Measurements from ENCODE around the gene GCLC. TPM values are rescaled to one million over a fixed set of nuclear protein-coding genes. Genes with fewer than 3 reads are reported as not detected.

GCLC gene
- total and polyA plus RNA-seq, 10 of the 15 experiments (the other 5 are each of a cell fraction or from before 2014, with no cell fraction given), result 6.5 to 23.6 (median 12.5) TPM

DNA sequence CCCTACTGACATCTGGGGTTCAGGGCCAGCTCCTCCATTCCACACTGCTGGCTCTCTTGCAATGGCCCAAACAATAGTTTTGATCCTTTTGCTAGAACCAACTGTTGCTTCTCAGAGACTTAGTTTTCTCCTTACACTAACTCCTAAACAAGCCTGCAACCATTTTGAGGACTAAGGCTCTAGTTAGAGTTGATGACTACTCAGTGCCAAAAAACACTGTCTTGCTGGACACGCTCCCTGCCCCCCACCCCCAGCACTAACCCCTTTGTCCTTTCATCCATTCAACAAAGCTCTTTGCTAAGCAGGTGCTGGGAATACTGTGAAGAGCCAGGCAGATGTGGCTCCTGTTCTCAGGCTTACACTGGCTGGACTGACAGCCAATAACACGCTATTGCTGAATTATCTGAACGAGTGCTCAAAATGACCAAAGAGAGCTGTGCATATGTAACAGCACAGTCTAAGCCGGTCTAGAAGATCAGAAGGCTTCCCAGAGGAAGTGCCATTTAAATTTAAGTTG, 17.6 kb downstream of the GCLC start (continued):
- TF ChIP-seq, protein P1, sequence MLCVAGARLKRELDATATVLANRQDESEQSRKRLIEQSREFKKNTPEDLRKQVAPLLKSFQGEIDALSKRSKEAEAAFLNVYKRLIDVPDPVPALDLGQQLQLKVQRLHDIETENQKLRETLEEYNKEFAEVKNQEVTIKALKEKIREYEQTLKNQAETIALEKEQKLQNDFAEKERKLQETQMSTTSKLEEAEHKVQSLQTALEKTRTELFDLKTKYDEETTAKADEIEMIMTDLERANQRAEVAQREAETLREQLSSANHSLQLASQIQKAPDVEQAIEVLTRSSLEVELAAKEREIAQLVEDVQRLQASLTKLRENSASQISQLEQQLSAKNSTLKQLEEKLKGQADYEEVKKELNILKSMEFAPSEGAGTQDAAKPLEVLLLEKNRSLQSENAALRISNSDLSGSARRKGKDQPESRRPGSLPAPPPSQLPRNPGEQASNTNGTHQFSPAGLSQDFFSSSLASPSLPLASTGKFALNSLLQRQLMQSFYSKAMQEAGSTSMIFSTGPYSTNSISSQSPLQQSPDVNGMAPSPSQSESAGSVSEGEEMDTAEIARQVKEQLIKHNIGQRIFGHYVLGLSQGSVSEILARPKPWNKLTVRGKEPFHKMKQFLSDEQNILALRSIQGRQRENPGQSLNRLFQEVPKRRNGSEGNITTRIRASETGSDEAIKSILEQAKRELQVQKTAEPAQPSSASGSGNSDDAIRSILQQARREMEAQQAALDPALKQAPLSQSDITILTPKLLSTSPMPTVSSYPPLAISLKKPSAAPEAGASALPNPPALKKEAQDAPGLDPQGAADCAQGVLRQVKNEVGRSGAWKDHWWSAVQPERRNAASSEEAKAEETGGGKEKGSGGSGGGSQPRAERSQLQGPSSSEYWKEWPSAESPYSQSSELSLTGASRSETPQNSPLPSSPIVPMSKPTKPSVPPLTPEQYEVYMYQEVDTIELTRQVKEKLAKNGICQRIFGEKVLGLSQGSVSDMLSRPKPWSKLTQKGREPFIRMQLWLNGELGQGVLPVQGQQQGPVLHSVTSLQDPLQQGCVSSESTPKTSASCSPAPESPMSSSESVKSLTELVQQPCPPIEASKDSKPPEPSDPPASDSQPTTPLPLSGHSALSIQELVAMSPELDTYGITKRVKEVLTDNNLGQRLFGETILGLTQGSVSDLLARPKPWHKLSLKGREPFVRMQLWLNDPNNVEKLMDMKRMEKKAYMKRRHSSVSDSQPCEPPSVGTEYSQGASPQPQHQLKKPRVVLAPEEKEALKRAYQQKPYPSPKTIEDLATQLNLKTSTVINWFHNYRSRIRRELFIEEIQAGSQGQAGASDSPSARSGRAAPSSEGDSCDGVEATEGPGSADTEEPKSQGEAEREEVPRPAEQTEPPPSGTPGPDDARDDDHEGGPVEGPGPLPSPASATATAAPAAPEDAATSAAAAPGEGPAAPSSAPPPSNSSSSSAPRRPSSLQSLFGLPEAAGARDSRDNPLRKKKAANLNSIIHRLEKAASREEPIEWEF (IDR thresholded peaks at IDR 0.05; ENCODE audit: insufficient replicate concordance, low read depth, low read length), result no peak
- no peak for TF ChIP-seq POU2F2 (IDR thresholded peaks at IDR 0.05; ENCODE audit: borderline replicate concordance, low read depth, low read length)
- TF ChIP-seq MEF2A (IDR thresholded peaks at IDR 0.05; ENCODE audit: insufficient read depth, low read depth, low read length), result no peak
- no peak for TF ChIP-seq POLR2AphosphoS2 (IDR thresholded peaks at IDR 0.05; ENCODE audit: low read depth, low read length)
- TF ChIP-seq POLR2A (IDR thresholded peaks at IDR 0.05; ENCODE audit: low read depth, low read length), result no peak
- TF ChIP-seq TBL1XR1 (IDR thresholded peaks at IDR 0.05; ENCODE audit: low read depth, low read length), result no peak
- TF ChIP-seq SREBF2 (IDR thresholded peaks at IDR 0.05; ENCODE audit: low read length), result no peak
- no peak for TF ChIP-seq EGR1 (IDR thresholded peaks at IDR 0.05; ENCODE audit: borderline replicate concordance in 1 of 2, low read depth in 2 of 2, low read length in 2 of 2)

All from GM12878 (cell line).